Peyer's patch (tissue), 4 donors: ENCODE data around the gene FAIM2. TPM values are rescaled to one million over a fixed set of nuclear protein-coding genes. Genes with fewer than 3 reads are reported as not detected.

ENCODE experiments used
- DNase-seq, 3 donors: peaks; one replicate each; pipeline ENCODE4 v3.0.0-alpha.2; 2017 to 2019
- H3K27ac ChIP-seq, 4 donors: fragments of 200-600 bp; sonication (generic); one replicate each; pipeline ENCODE4 v1.5.1; 2016 to 2019
- H3K27me3 ChIP-seq, 2 donors: fragments of 200-600 bp; sonication (generic); one replicate each; pipeline ENCODE4 v1.5.1; 2019
- H3K36me3 ChIP-seq, 3 donors: fragments of 200-600 bp; sonication (generic); one replicate each; pipeline ENCODE4 v1.5.1; 2016 to 2019
- H3K4me1 ChIP-seq, 4 donors: fragments of 200-600 bp; sonication (generic); one replicate each; pipeline ENCODE4 v1.5.1; 2016 to 2019
- H3K4me3 ChIP-seq, 4 donors: fragments of 200-600 bp; sonication (generic); 1 replicate in 3 of 4; 2 replicates in 1 of 4; pipeline ENCODE4 v1.5.1; 2016 to 2019; ENCODE audit warnings: mild to moderate bottlenecking in 1 of 4
- H3K9me3 ChIP-seq, 4 donors: fragments of 200-600 bp; sonication (generic); one replicate each; pipeline ENCODE4 v1.5.1; 2016 to 2019; ENCODE audit warnings: mild to moderate bottlenecking in 1 of 4
- POLR2A ChIP-seq, 2 donors: fragments of 450-650 bp; IDR thresholded peaks; one replicate each; pipeline ENCODE4 v1.5.1; 2017; ENCODE audit warnings: antibody characterized with exemption in 2 of 2, mild to moderate bottlenecking in 2 of 2, moderate library complexity in 2 of 2
- total RNA-seq, 4 donors: library from RNA; depleted of rRNA; stranded (reverse); fragments of >200 nt; gene quantifications; one replicate each; pipeline ENCODE4 v1.1.0, GENCODE V29; 2016
- TF ChIP-seq, protein P1 (sequence below), 6 experiments: fragments of 450-650 bp in 4 of 6; fragments of 200-600 bp in 2 of 6; sonication (generic) in 1 of 6; IDR thresholded peaks; one replicate each; pipeline ENCODE4 v1.5.1; 2017 to 2019; ENCODE audit warnings: antibody characterized with exemption in 6 of 6, mild to moderate bottlenecking in 3 of 6, moderate library complexity in 1 of 6

Gene FAIM2
- total RNA-seq, 4 donors from 2014 or later = 0.83 to 4.7 (median 2.9) TPM

DNA sequence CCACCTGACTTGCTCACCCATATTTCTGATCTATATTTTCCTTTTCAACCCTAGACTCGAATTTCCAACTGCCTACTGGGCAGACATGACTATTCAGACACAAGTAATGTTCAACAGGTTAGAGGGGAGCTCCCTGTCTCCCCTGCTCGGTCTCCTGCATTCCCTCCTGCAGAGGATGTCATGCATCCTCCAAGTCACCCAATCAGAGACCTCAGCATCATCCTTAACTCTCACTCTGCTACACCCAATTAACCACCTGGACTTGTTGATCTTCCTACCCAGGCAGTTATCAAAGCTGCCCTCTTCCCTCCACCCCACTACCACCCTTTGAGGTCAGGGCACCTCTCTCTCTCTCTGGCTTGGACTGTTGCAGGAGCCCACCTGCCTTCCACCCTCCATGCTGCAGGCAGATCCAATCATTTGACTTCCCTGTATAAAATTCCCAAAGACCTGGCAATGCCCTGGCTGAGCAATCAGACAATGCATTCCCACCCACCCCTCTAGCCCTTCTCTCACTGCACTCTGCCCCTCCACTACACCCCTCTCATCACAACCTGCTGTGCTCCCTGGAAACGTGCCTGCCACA is 10.9 kb downstream of the FAIM2 start:
- H3K4me3 ChIP-seq = no peak overlapping the region
- H3K27me3 ChIP-seq = no peaks in the 10 kb centered on the region
- peak in 1 of 3 donors; percentile 19 for DNase-seq
- H3K9me3 ChIP-seq = no peaks in the 10 kb centered on the region
- no peaks in the 10 kb centered on the region for H3K4me1 ChIP-seq
- TF ChIP-seq, protein P1, sequence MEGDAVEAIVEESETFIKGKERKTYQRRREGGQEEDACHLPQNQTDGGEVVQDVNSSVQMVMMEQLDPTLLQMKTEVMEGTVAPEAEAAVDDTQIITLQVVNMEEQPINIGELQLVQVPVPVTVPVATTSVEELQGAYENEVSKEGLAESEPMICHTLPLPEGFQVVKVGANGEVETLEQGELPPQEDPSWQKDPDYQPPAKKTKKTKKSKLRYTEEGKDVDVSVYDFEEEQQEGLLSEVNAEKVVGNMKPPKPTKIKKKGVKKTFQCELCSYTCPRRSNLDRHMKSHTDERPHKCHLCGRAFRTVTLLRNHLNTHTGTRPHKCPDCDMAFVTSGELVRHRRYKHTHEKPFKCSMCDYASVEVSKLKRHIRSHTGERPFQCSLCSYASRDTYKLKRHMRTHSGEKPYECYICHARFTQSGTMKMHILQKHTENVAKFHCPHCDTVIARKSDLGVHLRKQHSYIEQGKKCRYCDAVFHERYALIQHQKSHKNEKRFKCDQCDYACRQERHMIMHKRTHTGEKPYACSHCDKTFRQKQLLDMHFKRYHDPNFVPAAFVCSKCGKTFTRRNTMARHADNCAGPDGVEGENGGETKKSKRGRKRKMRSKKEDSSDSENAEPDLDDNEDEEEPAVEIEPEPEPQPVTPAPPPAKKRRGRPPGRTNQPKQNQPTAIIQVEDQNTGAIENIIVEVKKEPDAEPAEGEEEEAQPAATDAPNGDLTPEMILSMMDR (IDR thresholded peaks at IDR 0.05) = no peak
- TF ChIP-seq POLR2A (IDR thresholded peaks at IDR 0.05) = no peak
- no peaks in the 10 kb centered on the region for H3K36me3 ChIP-seq
- H3K27ac ChIP-seq = no peak overlapping the region

DNA sequence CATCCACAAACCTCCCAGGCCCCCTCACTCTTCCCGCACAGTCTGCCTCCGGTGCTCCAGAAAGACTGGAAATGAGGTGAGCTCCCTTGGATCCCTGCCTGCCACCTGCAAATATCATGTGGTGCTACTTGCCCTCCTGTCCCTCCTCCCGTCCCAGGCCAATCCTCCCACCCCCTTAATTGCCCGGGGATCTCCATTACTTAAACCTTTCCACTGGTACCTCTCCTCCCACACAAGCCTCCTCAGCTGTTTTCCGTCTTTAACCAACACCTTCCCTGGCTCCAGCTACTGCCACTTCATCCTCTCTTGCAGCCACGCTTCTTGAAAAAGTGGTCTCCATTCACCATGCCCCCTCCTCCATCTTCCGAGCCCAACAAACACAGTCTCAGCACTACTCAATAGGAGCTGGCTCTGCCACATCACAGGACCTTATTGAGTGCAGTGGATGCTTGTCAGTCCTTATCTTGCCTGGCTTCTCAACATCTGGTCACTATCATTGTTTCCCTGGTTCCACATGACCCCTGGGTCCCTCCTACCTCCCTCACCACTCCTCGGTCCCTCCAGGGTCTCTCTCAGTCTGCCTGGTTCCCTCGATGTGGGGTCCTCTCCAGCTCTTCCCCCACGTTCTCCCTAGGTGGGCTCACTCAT is 11.5 kb downstream of the FAIM2 start:
- no peak overlapping the region for H3K27ac ChIP-seq
- no peaks in the 10 kb centered on the region for H3K4me1 ChIP-seq
- H3K9me3 ChIP-seq = no peaks in the 10 kb centered on the region
- no peak overlapping the region for H3K4me3 ChIP-seq
- TF ChIP-seq POLR2A (IDR thresholded peaks at IDR 0.05) = no peak
- TF ChIP-seq, protein P1 (IDR thresholded peaks at IDR 0.05) = no peak
- H3K36me3 ChIP-seq = no peaks in the 10 kb centered on the region
- DNase-seq = no peak
- no peaks in the 10 kb centered on the region for H3K27me3 ChIP-seq

DNA sequence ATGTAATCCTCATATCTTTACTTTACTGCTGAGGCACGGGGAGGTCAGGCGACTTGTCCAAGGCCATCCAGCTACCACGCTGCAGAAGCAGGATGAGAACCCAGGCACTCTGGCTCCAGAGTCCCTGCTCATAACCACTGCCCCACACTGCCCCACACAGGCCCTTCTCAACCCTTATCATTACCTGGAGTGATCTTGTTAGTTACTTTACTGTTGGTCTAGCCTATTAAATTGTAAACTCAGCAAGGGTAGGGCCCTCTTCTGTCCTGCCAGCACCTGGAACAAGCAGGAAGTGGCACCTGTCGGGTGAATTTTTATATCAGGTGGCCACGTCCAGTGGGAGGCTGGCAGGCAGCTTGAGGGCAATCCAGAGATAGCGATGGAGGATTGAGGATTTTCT is 12.2 kb downstream of the FAIM2 start:
- Histone ChIP-seq H3K9me3 (no peaks in the 10 kb centered on the region), H3K4me1 (no peaks in the 10 kb centered on the region), H3K27me3 (no peaks in the 10 kb centered on the region), H3K27ac (no peak overlapping the region), H3K4me3 (no peak overlapping the region), H3K36me3 (no peaks in the 10 kb centered on the region)
- no peak for DNase-seq
- TF ChIP-seq, protein P1 (IDR thresholded peaks at IDR 0.05) = no peak
- TF ChIP-seq POLR2A (IDR thresholded peaks at IDR 0.05) = no peak

DNA sequence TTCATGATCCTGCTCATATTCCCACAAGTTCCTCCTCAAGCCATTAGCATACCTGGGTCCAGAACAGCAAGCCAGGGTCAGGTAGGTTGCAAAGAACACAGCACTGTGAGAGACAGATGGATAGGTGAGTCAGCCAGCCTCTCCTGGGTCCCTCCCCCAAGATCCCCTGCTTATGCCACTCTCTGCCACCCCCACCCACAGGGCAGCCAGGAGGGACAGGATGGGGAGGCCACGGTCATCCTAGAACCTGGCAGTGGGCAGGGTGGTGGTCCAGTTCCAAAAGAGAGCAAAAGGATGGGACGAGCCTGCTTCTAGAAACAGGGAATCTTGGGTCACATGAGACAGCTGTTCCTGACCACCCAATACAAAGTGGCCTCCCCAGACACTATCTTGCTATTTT is 12.7 kb downstream of the FAIM2 start:
- Histone ChIP-seq H3K27ac (no peak overlapping the region), H3K4me1 (no peaks in the 10 kb centered on the region), H3K9me3 (no peaks in the 10 kb centered on the region), H3K36me3 (no peaks in the 10 kb centered on the region), H3K4me3 (no peak overlapping the region), H3K27me3 (no peaks in the 10 kb centered on the region)
- TF ChIP-seq, protein P1 (IDR thresholded peaks at IDR 0.05) = no peak
- no peak for DNase-seq

DNA sequence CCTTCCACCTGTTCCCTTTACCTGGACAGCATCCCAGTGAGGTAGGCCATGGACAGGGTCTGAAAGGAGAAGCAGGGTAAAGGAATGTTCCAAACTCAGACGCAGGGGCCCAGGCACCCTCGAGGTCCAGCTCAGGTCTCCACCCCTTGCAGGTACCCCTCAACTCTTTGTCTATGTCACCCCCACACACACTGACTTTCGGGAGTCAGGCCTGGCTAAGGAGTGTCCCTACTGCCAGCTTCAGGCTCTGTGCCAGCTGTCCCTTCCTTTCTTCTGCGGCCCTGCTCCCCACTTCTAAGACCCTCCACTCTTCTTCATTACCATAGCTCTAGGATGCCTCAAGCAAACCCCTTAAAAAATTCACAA is 13.6 kb downstream of the FAIM2 start:
- DNase-seq = no peak
- Histone ChIP-seq H3K27me3 (no peaks in the 10 kb centered on the region), H3K27ac (no peak overlapping the region), H3K4me1 (no peaks in the 10 kb centered on the region), H3K9me3 (no peaks in the 10 kb centered on the region), H3K36me3 (no peaks in the 10 kb centered on the region), H3K4me3 (no peak overlapping the region)
- no peak for TF ChIP-seq POLR2A (IDR thresholded peaks at IDR 0.05)
- TF ChIP-seq, protein P1 (IDR thresholded peaks at IDR 0.05) = no peak
